ENCODE measurements around the gene CHMP2A. TPM values are rescaled to one million over a fixed set of nuclear protein-coding genes. Genes with fewer than 3 reads are reported as not detected.
A peak's percentile ranks its signal among the peaks of the same experiment; 100 is the strongest.

CHMP2A gene
- total RNA-seq, 2 donors from 2014 or later = 74.8 to 88.8 TPM

DNA sequence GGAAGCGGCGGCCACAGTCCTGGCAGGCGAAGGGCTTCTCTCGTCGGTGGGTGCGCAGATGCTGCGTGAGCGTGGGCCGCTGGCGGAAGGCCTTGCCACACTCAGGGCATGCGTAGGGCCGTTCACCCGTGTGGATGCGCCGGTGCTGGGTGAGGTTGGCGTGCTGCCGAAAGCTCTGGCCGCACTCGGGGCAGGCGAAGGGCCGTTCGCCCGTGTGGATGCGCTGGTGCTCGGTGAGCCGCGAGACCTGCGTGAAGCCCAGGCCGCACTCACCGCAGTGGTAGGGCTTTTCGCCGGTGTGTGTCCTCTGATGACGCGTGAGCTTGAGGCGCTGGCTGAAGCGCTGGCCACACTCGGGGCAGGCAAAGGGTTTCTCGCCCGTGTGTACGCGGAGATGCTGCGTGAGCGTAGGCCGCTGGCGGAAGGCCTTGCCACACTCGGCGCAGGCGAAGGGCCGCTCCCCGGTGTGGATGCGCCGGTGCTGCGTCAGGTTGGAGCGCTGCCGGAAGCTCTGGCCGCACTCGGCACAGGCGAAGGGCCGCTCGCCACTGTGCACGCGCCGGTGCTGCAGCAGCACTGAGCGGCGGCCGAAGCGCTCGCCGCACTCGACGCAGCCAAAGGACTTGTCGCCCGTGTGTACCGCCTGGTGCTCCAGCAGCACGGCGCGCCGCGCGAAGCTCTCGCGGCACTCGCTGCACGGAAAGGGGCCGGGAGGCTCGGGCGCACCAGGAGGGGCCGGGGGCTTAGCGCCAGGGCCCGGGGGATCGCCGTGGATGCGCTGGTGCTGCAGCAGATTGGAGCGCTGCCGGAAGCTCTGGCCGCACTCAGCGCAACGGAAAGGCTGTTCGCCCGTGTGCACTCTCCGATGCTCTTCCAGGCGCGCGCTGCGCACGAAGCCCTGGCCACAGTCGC is 7.5 kb upstream of the CHMP2A start:
- H3K4me1 Mint-ChIP-seq = peaks cover 37% of the 10 kb centered on the region

DNA sequence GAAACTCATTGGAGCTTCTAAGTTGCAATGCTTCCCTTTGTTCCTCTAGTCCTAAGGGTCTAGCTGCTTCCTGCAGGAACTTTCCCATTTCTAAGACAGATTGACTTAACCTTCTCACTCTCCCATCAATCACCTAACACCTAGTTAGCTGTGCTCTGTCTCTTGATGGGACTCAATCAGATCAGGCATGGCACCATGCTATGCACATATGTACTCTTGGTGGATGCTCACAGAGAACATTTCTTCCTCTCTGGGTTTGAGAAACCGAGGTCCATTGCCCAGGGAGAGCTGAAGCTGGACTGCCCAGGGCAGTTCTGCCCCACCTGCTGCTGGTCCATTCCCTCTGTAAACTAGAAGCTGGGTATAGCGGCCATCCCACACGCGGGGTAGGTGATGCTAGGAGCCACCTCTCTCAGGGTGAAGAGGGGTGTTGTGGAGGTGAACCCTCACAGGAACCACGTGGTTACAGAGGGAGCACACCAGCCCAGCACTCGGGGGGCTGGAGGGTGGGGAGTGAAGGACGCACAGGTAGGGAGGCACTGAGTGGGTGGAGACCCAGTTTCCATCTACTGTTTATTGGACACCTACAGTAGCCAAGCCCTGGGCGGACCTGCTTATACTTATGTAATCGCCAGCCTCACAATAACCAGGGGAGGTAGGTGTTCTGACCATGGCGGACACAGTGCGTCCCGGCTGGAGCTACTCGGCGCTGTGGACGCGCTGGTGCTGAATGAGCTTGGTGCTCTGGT is 6.6 kb upstream of the CHMP2A start:
- peaks cover 39% of the 10 kb centered on the region for H3K4me1 Mint-ChIP-seq

More for the DNA sequence above, 7.5 kb upstream of the CHMP2A start:
- Mint-ChIP-seq H3K27ac (peak overlapping the region; percentile 54), H3K4me3 (peak overlapping the region; percentile 94), H3K27me3 (no peaks in the 10 kb centered on the region), H3K36me3 (ENCODE audit: low read depth) (no peaks in the 10 kb centered on the region)
- ATAC-seq (no peak), DNase-seq (no peak)
- no peaks in the 10 kb centered on the region for H3K9me3 ChIP-seq (ENCODE audit: control insufficient read depth, low read length, poor library complexity, severe bottlenecking)

DNA sequence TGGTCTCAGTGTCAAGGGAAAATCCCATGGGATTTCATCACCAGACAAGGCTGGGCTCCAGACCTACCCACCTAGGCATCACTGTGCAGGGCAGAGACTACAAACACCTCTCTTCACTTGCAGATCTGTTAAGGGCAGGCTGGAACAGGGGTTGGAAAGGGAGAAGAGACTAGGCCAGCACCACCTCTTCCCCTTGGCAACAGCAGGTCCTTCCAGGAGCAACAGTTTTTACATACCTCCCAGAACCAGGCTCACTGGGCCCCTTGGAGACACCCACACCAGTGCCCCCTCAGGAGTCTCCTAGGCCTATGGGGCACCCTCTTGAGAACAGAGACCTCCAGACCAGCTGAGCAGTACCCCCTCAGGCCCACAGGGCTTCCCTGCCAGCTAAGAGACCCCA is 6.0 kb upstream of the CHMP2A start:
- H3K9me3 ChIP-seq (ENCODE audit: control insufficient read depth, low read length, poor library complexity, severe bottlenecking) = no peaks in the 10 kb centered on the region
- Mint-ChIP-seq H3K27me3 (no peaks in the 10 kb centered on the region), H3K4me3 (peak overlapping the region; percentile 99), H3K4me1 (peaks cover 44% of the 10 kb centered on the region), H3K36me3 (ENCODE audit: low read depth) (no peaks in the 10 kb centered on the region), H3K27ac (peak overlapping the region; percentile 54)
- DNase-seq (no peak), ATAC-seq (no peak)

More for the DNA sequence above, 6.6 kb upstream of the CHMP2A start:
- peak overlapping the region; percentile 54 for H3K27ac Mint-ChIP-seq
- ATAC-seq (no peak), DNase-seq (no peak)
- no peaks in the 10 kb centered on the region for H3K27me3 Mint-ChIP-seq
- H3K36me3 Mint-ChIP-seq (ENCODE audit: low read depth) = no peaks in the 10 kb centered on the region
- peak overlapping the region; percentile 94 for H3K4me3 Mint-ChIP-seq
- H3K9me3 ChIP-seq (ENCODE audit: control insufficient read depth, low read length, poor library complexity, severe bottlenecking) = no peaks in the 10 kb centered on the region

- Mint-ChIP-seq H3K4me3 (peak overlapping the region; percentile 99), H3K27me3 (no peaks in the 10 kb centered on the region), H3K36me3 (ENCODE audit: low read depth) (no peaks in the 10 kb centered on the region), H3K27ac (peak overlapping the region; percentile 98), H3K4me1 (peaks cover 46% of the 10 kb centered on the region)
- no peaks in the 10 kb centered on the region for H3K9me3 ChIP-seq (ENCODE audit: control insufficient read depth, low read length, poor library complexity, severe bottlenecking)
- ATAC-seq = no peak
- DNase-seq = no peak
Measured at GRCh38 chr19:58560007-58560887, 5.3 kb upstream of the CHMP2A start.

DNA sequence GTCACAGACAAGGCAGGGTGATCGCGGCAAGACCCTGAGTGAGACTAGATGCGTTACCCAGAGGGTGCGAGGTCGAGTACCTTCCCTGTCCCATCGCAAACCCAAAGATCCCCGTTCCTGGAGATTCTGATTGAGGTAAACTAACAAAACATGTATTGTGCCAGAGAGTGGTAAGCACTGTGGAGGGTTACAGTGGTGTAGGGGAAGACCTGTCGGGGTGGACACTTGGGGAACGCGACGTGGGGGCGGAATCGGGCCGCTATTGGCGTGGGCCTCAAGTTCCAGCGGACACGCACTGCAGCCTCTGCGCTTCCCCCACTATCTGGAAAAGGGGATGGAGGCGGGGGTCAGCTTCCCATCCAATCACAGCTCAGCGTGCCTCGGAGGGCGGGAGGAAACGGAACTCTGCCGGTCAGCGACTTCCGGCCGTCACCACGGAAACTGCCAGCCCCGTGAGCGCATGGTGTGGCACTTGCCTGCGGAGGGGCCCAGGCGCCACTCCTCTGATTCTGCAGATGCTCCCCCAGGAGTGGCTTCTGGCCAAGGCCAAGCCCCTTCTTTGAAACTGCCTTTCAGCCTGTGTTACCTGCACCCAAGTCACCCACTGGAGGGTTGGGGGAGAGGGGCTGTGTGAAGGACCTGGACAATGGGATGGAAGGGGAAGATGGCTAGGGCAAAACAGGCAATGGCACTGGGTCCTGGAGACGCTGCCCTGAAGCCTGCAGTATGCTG is 4.5 kb upstream of the CHMP2A start:
- H3K36me3 Mint-ChIP-seq (ENCODE audit: low read depth) = no peaks in the 10 kb centered on the region
- peak overlapping the region; percentile 98 for H3K27ac Mint-ChIP-seq
- peaks cover 52% of the 10 kb centered on the region for H3K4me1 Mint-ChIP-seq
- ATAC-seq = no peak
- H3K4me3 Mint-ChIP-seq = peak overlapping the region; percentile 99
- no peaks in the 10 kb centered on the region for H3K27me3 Mint-ChIP-seq
- H3K9me3 ChIP-seq (ENCODE audit: control insufficient read depth, low read length, poor library complexity, severe bottlenecking) = no peaks in the 10 kb centered on the region
- peak in 1 of 3 donors; percentile 20 for DNase-seq

GRCh38 chr19:58558623-58559274 is 3.8 kb upstream of the CHMP2A start:
- H3K4me3 Mint-ChIP-seq = peak overlapping the region; percentile 99
- H3K27me3 Mint-ChIP-seq = no peaks in the 10 kb centered on the region
- peak overlapping the region; percentile 98 for H3K27ac Mint-ChIP-seq
- ATAC-seq = peak; percentile 75
- no peaks in the 10 kb centered on the region for H3K9me3 ChIP-seq (ENCODE audit: control insufficient read depth, low read length, poor library complexity, severe bottlenecking)
- peak; percentile 99 to 100 (median 99) for DNase-seq
- H3K4me1 Mint-ChIP-seq = peaks cover 54% of the 10 kb centered on the region
- no peaks in the 10 kb centered on the region for H3K36me3 Mint-ChIP-seq (ENCODE audit: low read depth)

DNA sequence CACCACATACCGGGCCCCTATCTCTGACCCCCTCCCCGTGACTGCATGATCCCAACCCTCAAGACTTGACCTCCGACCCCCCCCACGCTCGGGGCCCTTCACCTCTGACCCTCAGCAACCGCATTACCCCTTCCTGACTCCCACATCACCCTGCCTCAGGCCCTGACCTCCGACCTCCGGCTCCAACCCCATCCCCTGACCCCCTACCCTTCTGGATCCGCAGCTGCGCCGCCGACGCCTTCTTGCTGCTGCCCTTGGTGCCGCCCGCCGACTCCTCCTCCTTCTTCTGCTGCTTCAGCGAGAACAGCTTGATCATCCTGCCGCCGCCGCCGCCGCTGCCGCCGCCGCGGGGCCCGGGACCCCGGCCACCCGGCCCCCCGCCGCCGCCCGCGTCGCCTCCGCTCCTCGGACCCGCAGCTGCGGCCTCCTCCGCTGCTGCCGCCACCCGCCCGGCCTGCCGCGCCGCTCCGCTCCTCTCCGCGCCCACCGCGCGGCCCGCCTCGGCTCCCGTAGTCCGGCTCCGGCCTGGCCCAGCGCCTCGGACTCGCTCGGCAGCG is 3.2 kb upstream of the CHMP2A start, which contains the start of gene UBE2M:
TSS of gene UBE2M (minus strand) at position 546 of the 557 bp plus-strand sequence. CDS start at position 316, 230 bp downstream.
- peak; percentile 52 to 56 (median 55) for DNase-seq
- Mint-ChIP-seq H3K4me3 (peak within 1 kb of the TSS; percentile 99), H3K4me1 (peaks cover 53% of the 10 kb centered on the region), H3K27me3 (no peaks in the 10 kb centered on the region), H3K27ac (peak within 1 kb of the TSS; percentile 98), H3K36me3 (ENCODE audit: low read depth) (no peaks in the 10 kb centered on the region)
- peak; percentile 22 for ATAC-seq
- H3K9me3 ChIP-seq (ENCODE audit: control insufficient read depth, low read length, poor library complexity, severe bottlenecking) = no peaks in the 10 kb centered on the region

GRCh38 chr19:58557221-58558065 is 2.5 kb upstream of the CHMP2A start:
- Mint-ChIP-seq H3K4me1 (peaks cover 53% of the 10 kb centered on the region), H3K27ac (peak overlapping the region; percentile 98), H3K4me3 (peak overlapping the region; percentile 99), H3K36me3 (ENCODE audit: low read depth) (peaks cover 5% of the 10 kb centered on the region), H3K27me3 (no peaks in the 10 kb centered on the region)
- no peak for DNase-seq
- H3K9me3 ChIP-seq (ENCODE audit: control insufficient read depth, low read length, poor library complexity, severe bottlenecking) = no peaks in the 10 kb centered on the region
- ATAC-seq = no peak

GRCh38 chr19:58556622-58557220 is 1.8 kb upstream of the CHMP2A start:
- no peak for DNase-seq
- no peaks in the 10 kb centered on the region for H3K9me3 ChIP-seq (ENCODE audit: control insufficient read depth, low read length, poor library complexity, severe bottlenecking)
- Mint-ChIP-seq H3K4me3 (peak overlapping the region; percentile 99), H3K4me1 (peaks cover 53% of the 10 kb centered on the region), H3K27me3 (no peaks in the 10 kb centered on the region), H3K36me3 (ENCODE audit: low read depth) (peaks cover 9% of the 10 kb centered on the region), H3K27ac (peak overlapping the region; percentile 98)
- no peak for ATAC-seq

DNA sequence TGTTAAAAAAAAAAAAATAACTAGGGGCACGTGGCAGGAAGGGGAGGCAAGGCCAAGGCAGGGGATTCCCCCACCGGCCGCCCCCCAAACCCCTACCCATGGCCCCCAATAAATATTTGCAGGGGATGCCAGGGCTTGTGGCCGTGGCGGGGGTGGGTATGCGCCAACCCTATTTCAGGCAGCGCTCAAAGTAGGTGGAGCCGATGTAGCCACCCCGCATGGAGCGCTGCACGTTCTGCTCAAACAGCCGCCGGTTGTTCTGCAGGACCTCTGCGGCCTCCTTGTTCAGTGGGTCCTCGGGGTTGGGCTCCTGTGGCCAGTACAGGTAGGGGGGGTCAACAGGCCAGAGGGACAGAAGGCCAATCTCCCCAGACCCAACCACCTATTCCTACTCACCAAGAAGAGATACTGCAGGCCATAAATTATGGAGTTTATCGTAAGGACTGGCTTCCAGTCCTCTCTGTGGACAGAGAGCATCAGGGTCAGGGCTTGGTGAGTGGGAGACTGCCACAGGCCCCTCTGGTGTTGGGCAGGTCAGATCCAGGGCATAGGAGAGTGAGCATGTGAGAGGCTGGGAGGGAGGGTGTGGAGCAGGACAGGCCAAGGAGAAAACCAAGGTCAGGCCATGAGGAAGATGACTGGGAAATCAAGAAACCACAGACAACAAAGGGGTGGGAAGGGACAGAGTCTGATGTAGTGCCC is 1.2 kb upstream of the CHMP2A start:
- ATAC-seq (no peak), DNase-seq (no peak)
- Mint-ChIP-seq H3K27me3 (no peaks in the 10 kb centered on the region), H3K27ac (peak overlapping the region; percentile 98), H3K4me3 (peak overlapping the region; percentile 99), H3K4me1 (peaks cover 49% of the 10 kb centered on the region), H3K36me3 (ENCODE audit: low read depth) (peaks cover 9% of the 10 kb centered on the region)
- H3K9me3 ChIP-seq (ENCODE audit: control insufficient read depth, low read length, poor library complexity, severe bottlenecking) = no peaks in the 10 kb centered on the region
